CD4-positive, CD25-positive, alpha-beta regulatory T cell (primary cell): ENCODE data around the gene SYMPK. TPM values are rescaled to one million over a fixed set of nuclear protein-coding genes. Genes with fewer than 3 reads are reported as not detected.
A peak's percentile ranks its signal among the peaks of the same experiment; 100 is the strongest.
"Not testable (repeated sequence)": the region's sequence is repeated elsewhere in the genome, so short reads cannot be mapped to it uniquely, and the experiment has no call there.

ENCODE experiments used
- ATAC-seq, 2 donors: fragments of 150-1000 bp; cut with Tn5 transposase; one replicate each; pipeline ENCODE4 v1.10.0; 2021; ENCODE audit warnings: low read depth in 2 of 2, moderate number of reproducible peaks in 2 of 2, moderate library complexity in 1 of 2
- DNase-seq, 3 donors: peaks; one replicate each; pipeline versions ENCODE4 v3.0.0 to v3.0.0-alpha.2; 2012 to 2022; ENCODE audit warnings: mixed read lengths in 1 of 3
- H3K27ac ChIP-seq: one replicate; pipeline ENCODE4 v1.7.0; 2013; ENCODE audit warnings: mild to moderate bottlenecking, low read length; ENCODE audit not compliant: insufficient read depth, poor library complexity, severe bottlenecking
- H3K27me3 ChIP-seq: one replicate; pipeline ENCODE4 v1.7.0; 2013; ENCODE audit warnings: low read length; ENCODE audit not compliant: control insufficient read depth, insufficient read depth
- H3K36me3 ChIP-seq: one replicate; pipeline ENCODE4 v1.7.0; 2013; ENCODE audit warnings: mild to moderate bottlenecking, low read length, moderate library complexity; ENCODE audit not compliant: control insufficient read depth, insufficient read depth
- H3K4me1 ChIP-seq: 2 replicates; pipeline ENCODE4 v1.7.0; 2013; ENCODE audit warnings: mild to moderate bottlenecking, low read length; ENCODE audit not compliant: insufficient read depth, control insufficient read depth, poor library complexity, severe bottlenecking
- H3K4me3 ChIP-seq: one replicate; pipeline ENCODE4 v1.7.0; 2013; ENCODE audit warnings: low read depth, mild to moderate bottlenecking, low read length, moderate library complexity
- H3K9me3 ChIP-seq, 2 experiments: 1 replicate in 1 of 2; 2 replicates in 1 of 2; pipeline ENCODE4 v1.7.0; 2013; ENCODE audit warnings: low read length in 2 of 2, mild to moderate bottlenecking in 1 of 2, moderate library complexity in 1 of 2; ENCODE audit not compliant: control insufficient read depth in 2 of 2
- H3K27ac Mint-ChIP-seq, 3 donors: one replicate each; pipeline ENCODE4 v1.8.0; 2020 to 2022; ENCODE audit warnings: mild to moderate bottlenecking in 3 of 3, mixed read lengths in 3 of 3, moderate library complexity in 2 of 3
- H3K27me3 Mint-ChIP-seq: one replicate; pipeline ENCODE4 v1.8.0; 2022; ENCODE audit warnings: mild to moderate bottlenecking, mixed read lengths
- H3K36me3 Mint-ChIP-seq: one replicate; pipeline ENCODE4 v1.8.0; 2020; ENCODE audit warnings: mixed read lengths
- H3K4me1 Mint-ChIP-seq, 4 donors: one replicate each; pipeline ENCODE4 v1.8.0; 2020 to 2022; ENCODE audit warnings: mixed read lengths in 4 of 4, mild to moderate bottlenecking in 1 of 4
- H3K4me3 Mint-ChIP-seq, 4 donors: one replicate each; pipeline ENCODE4 v1.8.0; 2020 to 2022; ENCODE audit warnings: mild to moderate bottlenecking in 4 of 4, mixed read lengths in 4 of 4, moderate library complexity in 3 of 4
- H3K9me3 Mint-ChIP-seq, 7 donors: one replicate each; pipeline ENCODE4 v1.8.0; 2020 to 2022; ENCODE audit warnings: mixed read lengths in 7 of 7, mild to moderate bottlenecking in 3 of 7, moderate library complexity in 2 of 7
- polyA plus RNA-seq, 4 donors: library from polyadenylated mRNA; unstranded; fragments of 300-500 nt; fragmentation: Illumina TruSeq; gene quantifications; one replicate each; pipeline ENCODE4 v1.2.3, GENCODE V29; 2021
- total RNA-seq: library from RNA; stranded (reverse); gene quantifications from one replicate; pipeline ENCODE4 v1.2.3, GENCODE V29; 2022

SYMPK gene
- total and polyA plus RNA-seq, 5 donors from 2014 or later, result 5.0 to 87.6 (median 10.5) TPM

DNA sequence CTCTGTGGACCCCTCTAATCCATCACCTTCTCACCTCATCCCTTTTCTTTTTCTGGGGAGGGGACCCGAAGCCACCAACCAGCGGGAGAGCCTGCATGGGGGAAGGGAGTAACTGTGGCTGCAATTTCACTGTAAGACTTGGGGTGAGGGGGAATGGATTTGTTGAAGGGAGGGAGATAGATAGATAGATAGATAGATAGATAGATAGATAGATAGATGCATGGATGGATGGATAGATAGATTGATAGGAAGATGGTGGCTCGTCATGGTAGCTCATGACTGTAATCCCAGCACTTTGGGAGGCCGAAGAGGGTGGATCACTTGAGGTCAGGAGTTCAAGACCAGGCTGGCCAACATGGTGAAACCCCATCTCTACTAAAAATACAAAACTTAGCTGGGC is 4.3 kb upstream of the SYMPK start:
- DNase-seq, H3K36me3 ChIP-seq, H3K4me3 ChIP-seq, H3K9me3 Mint-ChIP-seq, H3K27me3 ChIP-seq, H3K27ac ChIP-seq, H3K9me3 ChIP-seq, H3K27ac Mint-ChIP-seq, ATAC-seq, H3K36me3 Mint-ChIP-seq: not testable (repeated sequence)
- Mint-ChIP-seq H3K4me1 (peaks cover 0 to 21% (median 8%) of the 10 kb centered on the region in 4 donors), H3K27me3 (peaks cover 34% of the 10 kb centered on the region), H3K4me3 (peak overlapping the region in 1 of 4 donors; percentile 20)
- peaks cover 20% of the 10 kb centered on the region for H3K4me1 ChIP-seq

DNA sequence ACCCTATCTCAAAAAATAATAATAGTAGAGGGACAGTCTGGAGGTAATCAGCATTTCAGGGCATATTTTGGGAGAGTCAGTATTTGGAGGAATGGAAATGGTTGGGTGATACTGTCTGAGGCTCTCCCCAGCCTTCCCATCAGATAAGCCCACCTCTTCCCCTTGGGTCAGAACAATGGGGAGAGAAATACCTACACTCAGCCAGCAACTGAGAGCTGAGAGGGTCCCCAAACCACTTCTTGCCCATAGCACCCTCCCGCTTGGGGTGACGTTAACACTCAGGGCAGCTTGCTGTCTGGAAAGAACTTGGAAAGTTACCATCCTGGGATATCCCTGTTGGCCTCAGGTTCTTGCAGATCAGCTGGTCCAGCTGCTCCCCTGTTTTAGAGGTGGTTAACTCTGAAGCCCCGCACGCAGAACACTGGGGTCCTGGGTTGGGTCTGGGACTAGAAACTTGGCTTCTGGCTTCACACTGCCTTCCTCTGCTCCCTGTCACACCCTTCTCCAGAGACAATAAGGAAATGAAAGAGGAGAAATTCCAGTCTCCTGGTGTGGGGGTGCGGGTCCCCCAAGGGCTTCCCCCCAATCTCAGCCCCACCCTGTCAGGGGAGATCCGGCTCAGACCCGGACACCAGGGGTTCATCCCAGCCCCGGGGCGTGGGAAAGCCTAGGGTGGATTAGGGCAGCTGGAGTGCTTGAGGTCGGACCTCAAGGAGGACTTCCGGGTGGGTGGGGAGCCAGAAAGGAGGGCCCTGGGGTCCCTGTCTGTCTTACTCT is 3.6 kb upstream of the SYMPK start:
- no peaks in the 10 kb centered on the region for H3K36me3 ChIP-seq
- H3K4me1 ChIP-seq, result peaks cover 25% of the 10 kb centered on the region
- Mint-ChIP-seq H3K27me3 (peaks cover 34% of the 10 kb centered on the region), H3K4me3 (peak overlapping the region in 1 of 4 donors; percentile 20), H3K36me3 (no peaks in the 10 kb centered on the region), H3K4me1 (peaks cover 0 to 26% (median 13%) of the 10 kb centered on the region in 4 donors), H3K9me3 (peaks cover 0 to 5% (median 0%) of the 10 kb centered on the region in 7 donors), H3K27ac (no peak overlapping the region)
- H3K27ac ChIP-seq, result no peak overlapping the region
- no peak overlapping the region for H3K4me3 ChIP-seq
- H3K27me3 ChIP-seq, result no peaks in the 10 kb centered on the region
- ATAC-seq (no peak), DNase-seq (no peak)
- H3K9me3 ChIP-seq, result no peaks in the 10 kb centered on the region

DNA sequence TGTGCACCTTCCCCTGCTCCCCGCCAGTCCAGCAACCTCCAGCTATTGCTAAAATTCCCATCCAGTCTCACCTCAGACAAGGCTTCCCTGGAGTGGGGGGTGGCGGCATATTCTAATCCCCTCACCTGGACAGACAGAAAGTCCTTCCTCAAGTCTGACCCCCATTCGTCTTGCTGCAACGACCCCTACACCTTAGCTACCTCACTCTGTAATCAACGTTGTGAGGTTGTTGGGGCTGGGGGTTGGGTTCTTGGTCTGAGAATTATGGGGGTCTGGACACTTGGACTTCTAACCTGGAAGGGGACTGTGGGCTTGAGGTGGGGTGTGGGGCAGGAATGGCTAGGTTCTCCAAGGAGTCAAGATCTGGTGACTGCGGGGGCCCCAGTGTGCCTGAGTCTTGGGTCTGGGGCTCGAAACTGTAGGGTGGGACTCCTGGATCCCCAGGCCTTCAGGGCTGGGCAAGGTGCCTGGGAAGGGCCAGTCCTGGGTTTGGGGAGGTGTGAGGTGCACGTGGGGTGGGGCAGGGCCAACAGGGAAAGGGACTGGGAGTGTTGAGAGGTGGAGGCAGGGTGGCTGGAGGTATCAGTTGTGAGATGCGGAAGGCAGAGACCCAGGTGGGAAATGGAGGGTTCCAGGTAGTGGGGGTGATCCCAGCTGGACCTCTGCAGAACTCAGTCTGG is 2.5 kb upstream of the SYMPK start:
- peak overlapping the region in 1 of 3 donors; percentile 74 for H3K27ac Mint-ChIP-seq
- H3K4me3 Mint-ChIP-seq, result peak overlapping the region; percentile 3 to 67 (median 30)
- Histone ChIP-seq H3K4me1 (peaks cover 25% of the 10 kb centered on the region), H3K4me3 (no peak overlapping the region), H3K9me3 (no peaks in the 10 kb centered on the region), H3K27ac (no peak overlapping the region), H3K27me3 (no peaks in the 10 kb centered on the region), H3K36me3 (peaks cover 2% of the 10 kb centered on the region)
- ATAC-seq, result no peak
- H3K27me3 Mint-ChIP-seq, result peaks cover 34% of the 10 kb centered on the region
- no peak for DNase-seq
- H3K36me3 Mint-ChIP-seq, result no peaks in the 10 kb centered on the region
- H3K4me1 Mint-ChIP-seq, result peaks cover 0 to 32% (median 19%) of the 10 kb centered on the region in 4 donors
- H3K9me3 Mint-ChIP-seq, result peaks cover 0 to 5% (median 0%) of the 10 kb centered on the region in 7 donors

DNA sequence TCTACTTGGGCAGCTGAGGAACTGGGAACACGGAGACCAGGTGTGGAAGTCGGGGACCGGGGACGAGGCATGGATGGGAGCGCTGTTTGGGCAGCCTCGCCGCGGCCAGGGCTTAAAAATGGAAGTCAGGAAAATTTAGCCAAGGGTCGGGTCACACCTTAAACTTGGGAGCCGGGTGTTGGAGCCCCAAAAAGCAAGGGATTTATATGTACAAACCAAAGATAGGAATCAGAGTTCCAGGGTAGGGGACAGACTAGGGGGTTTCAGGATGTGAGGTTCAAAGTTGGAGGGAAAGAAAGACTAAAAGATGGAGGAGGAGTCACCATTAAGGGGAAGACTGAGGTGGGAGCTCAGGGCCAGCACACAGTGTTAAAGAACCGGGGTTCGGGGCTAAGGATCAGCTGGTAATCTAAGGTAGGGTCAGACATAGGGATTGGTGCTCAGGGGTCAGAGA is 1.7 kb upstream of the SYMPK start:
- H3K27ac ChIP-seq, result no peak overlapping the region
- peak overlapping the region; percentile 4 to 67 (median 66) for H3K4me3 Mint-ChIP-seq
- H3K9me3 Mint-ChIP-seq, result peaks cover 0 to 5% (median 0%) of the 10 kb centered on the region in 7 donors
- no peak for DNase-seq
- no peak overlapping the region for H3K4me3 ChIP-seq
- H3K27ac Mint-ChIP-seq, result no peak overlapping the region
- peaks cover 4% of the 10 kb centered on the region for H3K36me3 ChIP-seq
- no peaks in the 10 kb centered on the region for H3K27me3 ChIP-seq
- ATAC-seq, result no peak
- peaks cover 0 to 36% (median 20%) of the 10 kb centered on the region in 4 donors for H3K4me1 Mint-ChIP-seq
- H3K9me3 ChIP-seq, result no peaks in the 10 kb centered on the region
- H3K27me3 Mint-ChIP-seq, result peaks cover 34% of the 10 kb centered on the region
- peaks cover 25% of the 10 kb centered on the region for H3K4me1 ChIP-seq
- H3K36me3 Mint-ChIP-seq, result no peaks in the 10 kb centered on the region

DNA sequence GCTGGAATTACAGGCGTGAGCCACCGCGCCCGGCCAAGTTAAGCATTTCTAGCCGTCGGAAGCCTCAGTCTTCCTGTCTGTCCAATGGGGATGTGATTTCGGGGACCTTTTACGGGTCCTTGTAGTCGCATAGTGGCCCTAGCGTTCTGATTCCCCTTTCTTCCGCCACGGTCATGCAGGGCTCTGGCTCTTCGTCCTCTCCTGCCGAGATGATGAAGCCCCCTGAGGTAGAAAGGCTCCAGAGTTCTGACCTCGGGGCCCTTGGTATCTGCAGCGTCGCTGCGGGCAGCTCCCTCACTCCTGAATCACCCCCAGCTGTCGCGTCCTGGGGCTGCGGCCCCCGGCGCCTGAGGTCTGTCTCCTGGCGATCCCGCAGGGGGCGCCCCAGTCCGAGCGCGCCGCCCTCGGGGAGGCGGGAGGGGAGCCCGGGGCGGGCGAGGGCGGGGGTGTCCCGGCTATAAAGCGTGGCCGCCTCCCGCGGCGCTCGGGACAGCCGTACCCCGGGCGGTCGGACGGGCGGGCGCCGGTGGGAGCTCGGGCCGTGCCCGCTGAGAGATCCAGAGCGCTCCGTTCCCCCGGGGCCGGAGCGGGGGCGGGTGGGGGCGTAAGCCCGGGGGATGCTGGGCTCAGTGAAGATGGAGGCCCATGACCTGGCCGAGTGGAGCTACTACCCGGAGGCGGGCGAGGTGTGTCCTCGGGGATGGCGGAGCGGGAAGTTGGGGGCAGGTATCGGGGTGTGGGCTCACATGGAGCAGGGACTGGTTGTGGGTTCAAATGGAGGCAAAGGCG is 1.1 kb upstream of the SYMPK start, which contains the start of gene FOXA3:
FOXA3 (plus strand) TSS at position 487 of the 789 bp plus-strand sequence; CDS start at position 618, 131 bp downstream.
- ATAC-seq, result no peak
- no peak within 1 kb of the TSS for H3K27ac ChIP-seq
- Mint-ChIP-seq H3K4me3 (peak within 1 kb of the TSS; percentile 92 to 98 (median 94)), H3K36me3 (peaks cover 3% of the 10 kb centered on the region), H3K9me3 (peaks cover 0 to 5% (median 0%) of the 10 kb centered on the region in 7 donors), H3K4me1 (peaks cover 0 to 40% (median 20%) of the 10 kb centered on the region in 4 donors), H3K27me3 (peaks cover 34% of the 10 kb centered on the region), H3K27ac (peak within 1 kb of the TSS; percentile 92 to 96 (median 94))
- H3K9me3 ChIP-seq, result no peaks in the 10 kb centered on the region
- no peaks in the 10 kb centered on the region for H3K27me3 ChIP-seq
- peak within 1 kb of the TSS; percentile 69 for H3K4me3 ChIP-seq
- DNase-seq, result peak; percentile 36 to 60 (median 43)
- peaks cover 25% of the 10 kb centered on the region for H3K4me1 ChIP-seq
- H3K36me3 ChIP-seq, result peaks cover 10% of the 10 kb centered on the region

DNA sequence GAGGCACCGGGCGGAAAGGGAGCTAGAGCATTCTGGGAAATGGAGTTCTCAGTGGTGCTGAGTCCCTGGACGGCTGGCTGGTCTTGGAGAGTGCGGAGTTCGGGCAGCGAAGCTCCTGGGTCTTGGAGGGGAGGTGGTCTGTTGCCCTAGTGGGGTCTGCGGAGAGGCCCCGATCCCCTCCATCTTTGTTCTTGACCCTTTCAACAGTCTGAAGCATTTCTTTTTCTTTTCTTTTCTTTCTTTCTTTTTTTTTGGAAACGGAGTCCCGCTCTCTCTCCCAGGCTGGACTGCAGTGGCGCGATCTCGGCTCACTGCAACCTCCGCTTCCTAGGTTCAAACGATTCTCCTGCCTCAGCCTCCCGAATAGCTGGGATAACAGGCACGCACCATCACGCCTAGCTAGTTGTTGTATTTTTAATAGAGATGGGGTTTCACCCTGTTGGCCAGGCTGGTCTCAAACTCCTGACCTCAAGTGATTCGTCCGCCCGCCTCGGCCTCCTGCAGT is 440 bp upstream of the SYMPK start:
- DNase-seq (no peak), ATAC-seq (no peak)
- peak overlapping the region; percentile 92 to 96 (median 94) for H3K27ac Mint-ChIP-seq
- peaks cover 0 to 45% (median 20%) of the 10 kb centered on the region in 4 donors for H3K4me1 Mint-ChIP-seq
- no peaks in the 10 kb centered on the region for H3K27me3 ChIP-seq
- peak overlapping the region; percentile 92 to 98 (median 94) for H3K4me3 Mint-ChIP-seq
- peaks cover 0 to 5% (median 0%) of the 10 kb centered on the region in 7 donors for H3K9me3 Mint-ChIP-seq
- peaks cover 14% of the 10 kb centered on the region for H3K36me3 ChIP-seq
- no peaks in the 10 kb centered on the region for H3K9me3 ChIP-seq
- H3K27ac ChIP-seq, result no peak overlapping the region
- peak overlapping the region; percentile 69 for H3K4me3 ChIP-seq
- H3K36me3 Mint-ChIP-seq, result peaks cover 4% of the 10 kb centered on the region
- peaks cover 25% of the 10 kb centered on the region for H3K4me1 ChIP-seq
- peaks cover 34% of the 10 kb centered on the region for H3K27me3 Mint-ChIP-seq

DNA sequence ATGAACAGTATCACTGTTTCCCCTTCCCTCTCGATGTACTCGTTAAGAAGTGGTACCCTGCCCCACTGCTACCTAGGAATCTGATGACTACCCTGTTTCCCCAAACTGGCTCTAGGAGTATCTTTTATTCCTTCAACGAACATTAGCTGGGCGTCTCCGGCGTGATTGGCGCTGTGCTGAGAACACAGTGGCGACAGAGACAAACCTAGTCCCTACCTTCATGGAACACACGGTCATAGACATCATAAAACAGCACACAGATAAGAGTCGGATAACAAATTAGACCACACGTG is 730 bp downstream of the SYMPK start:
- Histone ChIP-seq H3K27me3 (no peaks in the 10 kb centered on the region), H3K36me3 (peaks cover 16% of the 10 kb centered on the region), H3K4me3 (peak overlapping the region; percentile 94), H3K27ac (peak overlapping the region; percentile 88), H3K9me3 (no peaks in the 10 kb centered on the region), H3K4me1 (peaks cover 25% of the 10 kb centered on the region)
- Mint-ChIP-seq H3K36me3 (peaks cover 8% of the 10 kb centered on the region), H3K27me3 (peaks cover 30% of the 10 kb centered on the region), H3K27ac (peak overlapping the region; percentile 92 to 96 (median 94)), H3K4me1 (peaks cover 0 to 50% (median 25%) of the 10 kb centered on the region in 4 donors), H3K9me3 (peaks cover 0 to 5% (median 0%) of the 10 kb centered on the region in 7 donors), H3K4me3 (peak overlapping the region; percentile 92 to 98 (median 94))
- DNase-seq (no peak), ATAC-seq (no peak)
